Fibroblast of peridontal ligament (primary cell): ENCODE data around the gene KCTD2.
A peak's percentile ranks its signal among the peaks of the same experiment; 100 is the strongest.

Experiments used
- DNase-seq: peaks from one replicate; pipeline ENCODE4 v3.0.0-alpha.2; 2010; ENCODE audit errors: extremely low read depth

The KCTD2 gene

GRCh38 chr17:75099881-75100595, 53.0 kb downstream of the KCTD2 start:
- DNase-seq, result no peak

GRCh38 chr17:75102385-75102821, 55.4 kb downstream of the KCTD2 start:
- DNase-seq, result no peak

- DNase-seq, result no peak
Measured at GRCh38 chr17:75103601-75104554, 56.9 kb downstream of the KCTD2 start.

- no peak for DNase-seq
Measured at GRCh38 chr17:75105126-75106080, 58.4 kb downstream of the KCTD2 start.

- DNase-seq, result no peak
Measured at GRCh38 chr17:75108193-75108592, 61.2 kb downstream of the KCTD2 start.

GRCh38 chr17:75109046-75109406, 62.0 kb downstream of the KCTD2 start:
- no peak for DNase-seq

- DNase-seq, result peak; percentile 67
Measured at GRCh38 chr17:75109407-75110233, 62.6 kb downstream of the KCTD2 start, which contains the start of gene ARMC7. Gene ARMC7, plus strand, starts transcription at chr17:75109969. Its CDS starts 320 bp downstream, at chr17:75110289.

GRCh38 chr17:75110234-75110937, 63.4 kb downstream of the KCTD2 start:
- DNase-seq, result no peak

GRCh38 chr17:75111777-75112335, 64.8 kb downstream of the KCTD2 start:
- DNase-seq, result no peak

- peak; percentile 94 for DNase-seq
Measured at GRCh38 chr17:75113798-75114551, 67.0 kb downstream of the KCTD2 start.

GRCh38 chr17:75114552-75115314, 67.7 kb downstream of the KCTD2 start:
- peak; percentile 31 for DNase-seq
